Endothelial cell of umbilical vein (primary cell): ENCODE measurements around the gene C6orf163. TPM values are rescaled to one million over a fixed set of nuclear protein-coding genes. Genes with fewer than 3 reads are reported as not detected.
"Not testable (repeated sequence)": the region's sequence is repeated elsewhere in the genome, so short reads cannot be mapped to it uniquely, and the experiment has no call there.

Source experiments
- BruUV-seq: library from RNA; stranded (reverse); fragments of 400-500 nt; replicated peaks from 2 replicates; lab custom pipeline; 2021; lab: Mats Ljungman, UMichigan
- CTCF ChIA-PET: fragments of 300-600, 350-600 bp; sonication (Branson Sonifier 250); formaldehyde crosslinking; loops from one replicate; lab custom pipeline; 2021; ENCODE audit warnings: antibody characterized with exemption, inconsistent platforms; lab: Charles Lee
- POLR2A ChIA-PET: fragments of 300-600, 350-600 bp; sonication (Branson Sonifier 250); formaldehyde crosslinking; loops from one replicate; lab custom pipeline; 2021; ENCODE audit warnings: antibody characterized with exemption, inconsistent platforms; lab: Charles Lee
- DNase-seq: peaks from one replicate; pipeline ENCODE4 v3.0.0-alpha.2; 2011; ENCODE audit warnings: low read depth, low spot score
- FAIRE-seq: peaks from 2 replicates; lab custom pipeline; 2011; peaks lifted over from hg19 to GRCh38; lab: Jason Lieb, UNC
- H2AFZ ChIP-seq: 2 replicates; pipeline ENCODE4 v1.6.0; 2012; ENCODE audit warnings: low read depth, low read length, control low read depth, inconsistent platforms
- H3K27ac ChIP-seq: 2 replicates; pipeline ENCODE4 v1.5.1; 2011; ENCODE audit warnings: low read depth, mild to moderate bottlenecking, control low read depth, low read length, moderate library complexity; ENCODE audit not compliant: insufficient read depth
- H3K27me3 ChIP-seq, 2 experiments: 2 replicates each; pipeline versions ENCODE4 v1.6.0 to v1.6.1; 2011; ENCODE audit warnings: low read length in 2 of 2, mixed read lengths in 1 of 2; ENCODE audit not compliant: control insufficient read depth in 2 of 2, insufficient read depth in 2 of 2
- H3K36me3 ChIP-seq, 2 experiments: 2 replicates in 1 of 2; 3 replicates in 1 of 2; pipeline ENCODE4 v1.5.1; 2011; ENCODE audit warnings: low read length in 2 of 2, mild to moderate bottlenecking in 1 of 2, moderate library complexity in 1 of 2; ENCODE audit not compliant: control insufficient read depth in 2 of 2, insufficient read depth in 2 of 2; ENCODE audit errors: extremely low read depth in 1 of 2
- H3K4me1 ChIP-seq: 3 replicates; pipeline ENCODE4 v1.5.1; 2011; ENCODE audit warnings: mild to moderate bottlenecking, low read length; ENCODE audit not compliant: control insufficient read depth, insufficient read depth; ENCODE audit errors: extremely low read depth
- H3K4me2 ChIP-seq: 2 replicates; pipeline ENCODE4 v1.6.1; 2011; ENCODE audit warnings: low read length, control low read depth, mixed read lengths; ENCODE audit not compliant: insufficient read depth
- H3K4me3 ChIP-seq, 3 experiments: fragments of 200-600 bp in 1 of 3; sonication (generic), shearing (Covaris generic) in 1 of 3; replicated peaks in 1 of 3; 2 replicates each; pipeline ENCODE4 v1.5.1; 2011 to 2016; ENCODE audit warnings: control low read depth in 3 of 3, low read length in 3 of 3, mild to moderate bottlenecking in 2 of 3, inconsistent platforms in 1 of 3, low read depth in 1 of 3, moderate library complexity in 1 of 3; ENCODE audit not compliant: insufficient read depth in 1 of 3
- H3K79me2 ChIP-seq: 2 replicates; pipeline ENCODE4 v1.6.0; 2012; ENCODE audit warnings: low read length, inconsistent platforms; ENCODE audit not compliant: control insufficient read depth, insufficient read depth
- H3K9ac ChIP-seq: replicated peaks from 2 replicates; pipeline ENCODE3; 2011; ENCODE audit warnings: low read length, control low read depth; ENCODE audit not compliant: insufficient read depth; ENCODE audit errors: extremely low read depth
- H3K9me1 ChIP-seq: replicated peaks from 3 replicates; pipeline ENCODE4 v1.6.0; 2011; ENCODE audit warnings: mild to moderate bottlenecking, low read length; ENCODE audit not compliant: control insufficient read depth, insufficient read depth; ENCODE audit errors: extremely low read depth
- H3K9me3 ChIP-seq: replicated peaks from 2 replicates; pipeline ENCODE4 v1.5.1; 2012; ENCODE audit warnings: low read length, inconsistent platforms; ENCODE audit not compliant: control insufficient read depth, insufficient read depth
- H4K20me1 ChIP-seq: replicated peaks from 2 replicates; pipeline ENCODE3; 2011; ENCODE audit warnings: mild to moderate bottlenecking, low read length; ENCODE audit not compliant: control insufficient read depth, insufficient read depth; ENCODE audit errors: extremely low read depth
- CTCF ChIP-seq, 2 donors: IDR thresholded peaks; 1 replicate in 1 of 2; 2 replicates in 1 of 2; pipeline ENCODE4 v1.5.1; 2011; ENCODE audit warnings: low read length in 2 of 2, mild to moderate bottlenecking in 2 of 2, moderate library complexity in 2 of 2, control low read depth in 1 of 2, inconsistent platforms in 1 of 2, low read depth in 1 of 2; ENCODE audit not compliant: insufficient read depth in 1 of 2; ENCODE audit errors: extremely low read depth in 1 of 2
- EZH2 ChIP-seq: IDR thresholded peaks from 2 replicates; pipeline ENCODE4 v1.6.1; 2012; ENCODE audit warnings: borderline replicate concordance, low read depth, mild to moderate bottlenecking, moderate library complexity, low read length, inconsistent platforms; ENCODE audit not compliant: severe bottlenecking
- FOS ChIP-seq: IDR thresholded peaks from 2 replicates; pipeline ENCODE4 v1.6.1; 2011; ENCODE audit warnings: mild to moderate bottlenecking, low read length, moderate library complexity, borderline replicate concordance; ENCODE audit not compliant: insufficient read depth
- GATA2 ChIP-seq: IDR thresholded peaks from 2 replicates; pipeline ENCODE4 v1.7.0; 2011; ENCODE audit warnings: low read depth, mild to moderate bottlenecking, moderate library complexity, mixed read lengths, low read length; ENCODE audit not compliant: insufficient read length, insufficient read depth
- JUN ChIP-seq: IDR thresholded peaks from 2 replicates; pipeline ENCODE4 v1.6.1; 2011; ENCODE audit warnings: borderline replicate concordance, low read depth; ENCODE audit not compliant: insufficient read length, insufficient read depth
- MAX ChIP-seq: IDR thresholded peaks from 2 replicates; pipeline ENCODE4 v1.6.1; 2011; ENCODE audit not compliant: insufficient read depth, insufficient read length
- MYC ChIP-seq: IDR thresholded peaks from one replicate; pipeline ENCODE4 v1.6.1; 2011; ENCODE audit warnings: mild to moderate bottlenecking, low read depth, low read length
- POLR2A ChIP-seq: IDR thresholded peaks from 2 replicates; pipeline ENCODE4 v1.6.1; 2012; ENCODE audit warnings: low read depth, mild to moderate bottlenecking, control low read depth, low read length
- POLR2AphosphoS5 ChIP-seq: IDR thresholded peaks from 2 replicates; pipeline ENCODE4 v1.6.1; 2012; ENCODE audit warnings: low read depth, mild to moderate bottlenecking, control low read depth, low read length, moderate library complexity; ENCODE audit not compliant: insufficient read depth
- dilution Hi-C: fragments of 300-500 bp; cut with MboI; formaldehyde crosslinking; loops from one replicate; pipeline ENCODE4 v1.15.0; 2019; ENCODE audit warnings: low sequenced_read_pairs; ENCODE audit not compliant: extremely low pct_ligation_motif_present
- intact Hi-C: fragments of 100-400 bp; cut with micrococcal nuclease; formaldehyde crosslinking; loops from one replicate; pipeline ENCODE4 v1.10.0; 2022
- polyA plus RNA-seq, 4 experiments: library from polyadenylated mRNA; depleted of rRNA in 3 of 4; stranded (reverse) in 3 of 4; unstranded in 1 of 4; fragments of >200 nt; gene quantifications; 2 replicates each; pipeline versions ENCODE4 v1.2.1 to v1.2.3, GENCODE V29; 2011 to 2012; ENCODE audit warnings: missing spikeins in 1 of 4
- total RNA-seq: library from RNA; stranded (reverse); gene quantifications from 2 replicates; pipeline ENCODE4 v1.2.3, GENCODE V29; 2021

The C6orf163 gene
- total and polyA plus RNA-seq, 2 donors (not counting 3 experiments of a cell fraction or from before 2014, with no cell fraction given): 0.29 to 2.5 TPM

GRCh38 chr6:87301277-87301676 lies 43.3 kb upstream of the C6orf163 start:
- H3K27me3 ChIP-seq: peaks cover 0 to 11% of the 10 kb centered on the region in 2 experiments
- DNase-seq, intact Hi-C loops, H3K4me2 ChIP-seq, H4K20me1 ChIP-seq, H3K9me1 ChIP-seq, POLR2A ChIA-PET, H3K27ac ChIP-seq, H3K79me2 ChIP-seq, H3K4me1 ChIP-seq, FAIRE-seq, H2AFZ ChIP-seq, H3K4me3 ChIP-seq, H3K36me3 ChIP-seq, H3K9me3 ChIP-seq, dilution Hi-C loops, H3K9ac ChIP-seq, BruUV-seq: not testable (repeated sequence)
- CTCF ChIA-PET: interaction anchor here (1.0 kb wide), 1 partner anchor 17 kb away, joined by 4 read pairs; no protein-coding TSS in a partner anchor

- DNase-seq: no peak
- intact Hi-C loops: no loop called here
- no peak overlapping the region for H3K27ac ChIP-seq
- H4K20me1 ChIP-seq: no peaks in the 10 kb centered on the region
- dilution Hi-C loops: no loop called here
- no peak overlapping the region for H2AFZ ChIP-seq
- H3K4me2 ChIP-seq: no peak overlapping the region
- H3K27me3 ChIP-seq: peaks cover 4 to 13% of the 10 kb centered on the region in 2 experiments
- no TSS peak for BruUV-seq
- H3K36me3 ChIP-seq: no peaks in the 10 kb centered on the region
- TF ChIP-seq GATA2 (no peak), MAX (no peak), EZH2 (no peak), MYC (no peak), JUN (no peak), POLR2AphosphoS5 (no peak), FOS (no peak), POLR2A (no peak), CTCF (IDR thresholded peaks at IDR 0.05; ENCODE audit: extremely low read depth in 1 of 2, insufficient read depth in 1 of 2, low read depth in 1 of 2, low read length in 2 of 2) (no peak)
- no peak overlapping the region for H3K4me3 ChIP-seq
- H3K79me2 ChIP-seq: no peaks in the 10 kb centered on the region
- POLR2A ChIA-PET: no interaction called here
- CTCF ChIA-PET: no interaction called here
- no peaks in the 10 kb centered on the region for H3K9me3 ChIP-seq
- H3K9ac ChIP-seq: no peak overlapping the region
- FAIRE-seq: no peak
- no peaks in the 10 kb centered on the region for H3K9me1 ChIP-seq
- H3K4me1 ChIP-seq: no peaks in the 10 kb centered on the region
These were observed 35.6 kb upstream of the C6orf163 start for GRCh38 chr6:87308970-87309369.
